HG03521 (cell line): ENCODE data around the gene DNAH6.
"Not testable (repeated sequence)": the region's sequence is repeated elsewhere in the genome, so short reads cannot be mapped to it uniquely, and the experiment has no call there.

Experiments
- ATAC-seq: cut with Tn5 transposase; IDR thresholded peaks from one replicate; pipeline ENCODE4 v1.9.1; 2021; ENCODE audit warnings: mild to moderate bottlenecking, moderate library complexity; ENCODE audit not compliant: unreplicated experiment

Gene DNAH6

GRCh38 chr2:84858937-84859336 lies 342.6 kb downstream of the DNAH6 start:
- no peak for ATAC-seq

- no peak for ATAC-seq
Observed at GRCh38 chr2:84861539-84861938, 345.2 kb downstream of the DNAH6 start.

DNA sequence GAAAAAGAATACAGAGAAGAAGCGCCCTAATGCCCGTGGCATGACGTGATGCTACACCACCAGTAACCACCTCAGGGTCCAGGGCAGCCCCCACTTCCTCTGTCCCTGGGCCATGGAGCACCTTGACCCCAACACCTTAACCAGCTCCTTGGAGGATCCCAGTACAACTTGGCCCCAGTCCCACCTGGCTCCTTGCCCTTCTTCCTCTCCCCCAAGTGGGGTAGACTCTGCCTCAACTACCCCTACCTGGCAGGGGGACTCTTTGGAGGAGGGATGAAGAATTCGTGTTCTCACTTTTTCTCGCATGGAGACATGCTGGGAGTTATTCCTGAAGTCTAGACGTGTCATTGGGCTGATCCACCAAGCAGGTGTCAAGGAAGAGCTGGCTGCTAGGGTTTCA lies 345.7 kb downstream of the DNAH6 start:
- ATAC-seq: no peak

- ATAC-seq: peak; percentile 54
Observed at GRCh38 chr2:84865181-84865783, 349.0 kb downstream of the DNAH6 start.

DNA sequence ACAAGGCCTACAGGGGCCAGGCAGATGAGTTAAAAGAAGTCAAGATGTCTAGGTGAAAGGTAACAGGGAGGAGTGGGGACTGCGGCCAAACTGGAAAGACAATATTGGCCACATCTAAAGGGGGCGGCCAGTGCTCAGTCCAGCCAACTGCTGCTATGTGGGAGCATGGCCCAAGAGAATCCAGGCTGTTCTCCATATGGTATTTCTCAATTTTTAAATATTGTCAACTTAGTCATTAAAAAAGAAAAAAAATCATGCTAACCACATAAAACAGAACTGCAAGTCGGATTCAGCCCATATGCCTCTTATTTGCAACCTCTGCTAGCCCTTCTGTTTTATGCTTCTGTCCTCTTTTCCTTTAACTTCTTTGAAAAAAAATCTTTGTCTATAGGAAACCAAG lies 349.8 kb downstream of the DNAH6 start:
- no peak for ATAC-seq

DNA sequence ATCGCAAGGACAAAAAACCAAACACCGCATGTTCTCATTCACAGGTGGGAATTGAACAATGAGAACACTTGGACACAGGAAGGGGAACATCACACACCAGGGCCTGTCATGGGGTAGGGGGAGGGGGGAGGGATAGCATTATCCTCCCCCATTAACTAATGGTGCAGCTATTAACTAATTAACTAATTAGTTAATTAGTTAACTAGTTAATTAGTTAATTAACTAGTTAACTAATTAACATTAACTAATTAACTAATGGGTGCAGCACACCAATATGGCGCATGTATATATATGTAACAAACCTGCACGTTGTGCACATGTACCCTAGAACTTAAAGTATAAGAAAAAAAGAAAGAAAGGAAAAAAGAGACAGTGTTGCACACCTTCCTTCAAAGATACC lies 352.0 kb downstream of the DNAH6 start:
- ATAC-seq: not testable (repeated sequence)
